Panc1 (cell line): Measurements from ENCODE around the gene ADGRE3. TPM values are rescaled to one million over a fixed set of nuclear protein-coding genes. Genes with fewer than 3 reads are reported as not detected.

Source experiments
- ATAC-seq: fragments of 200-7000 bp; cut with Tn5 transposase; 2 replicates; pipeline ENCODE4 v1.9.1; 2020; ENCODE audit warnings: mild to moderate bottlenecking, moderate library complexity
- BruUV-seq: library from RNA; stranded (reverse); fragments of 400-500 nt; replicated peaks from 2 replicates; lab custom pipeline; 2021; lab: Mats Ljungman, UMichigan
- CTCF ChIA-PET: fragments of 300-600 bp; sonication (Branson Sonifier 250); formaldehyde crosslinking; loops from one replicate; lab custom pipeline; 2022; ENCODE audit warnings: antibody characterized with exemption; lab: Charles Lee
- POLR2A ChIA-PET: fragments of 300-600 bp; sonication (Branson Sonifier 250); formaldehyde crosslinking; loops from one replicate; lab custom pipeline; 2022; ENCODE audit warnings: antibody characterized with exemption; lab: Charles Lee
- DNase-seq: peaks from one replicate; pipeline ENCODE4 v3.0.0-alpha.2; 2010; ENCODE audit warnings: low read depth, low spot score
- H3K27ac ChIP-seq: 2 replicates; pipeline ENCODE4 v1.5.1; 2011; ENCODE audit warnings: mild to moderate bottlenecking, low read length, inconsistent platforms
- H3K27me3 ChIP-seq: fragments of 200-500 bp; sonication (Bioruptor generic); 2 replicates; pipeline ENCODE4 v1.6.0; 2014; ENCODE audit warnings: low read length, inconsistent platforms; ENCODE audit not compliant: control insufficient read depth, insufficient read depth
- H3K36me3 ChIP-seq: fragments of 200-500 bp; sonication (Bioruptor generic); 2 replicates; pipeline ENCODE4 v1.5.1; 2014; ENCODE audit warnings: inconsistent platforms, mild to moderate bottlenecking, low read length, moderate library complexity; ENCODE audit not compliant: control insufficient read depth, insufficient read depth
- H3K4me1 ChIP-seq: 2 replicates; pipeline ENCODE4 v1.5.1; 2011; ENCODE audit warnings: inconsistent platforms, mild to moderate bottlenecking, low read length, moderate library complexity; ENCODE audit not compliant: control insufficient read depth, insufficient read depth
- H3K4me3 ChIP-seq, 2 experiments: 2 replicates each; pipeline ENCODE4 v1.5.1; 2011 to 2012; ENCODE audit warnings: low read depth in 2 of 2, low read length in 2 of 2, mild to moderate bottlenecking in 2 of 2, inconsistent platforms in 1 of 2, moderate library complexity in 1 of 2
- H3K9me3 ChIP-seq: fragments of 200-500 bp; sonication (Bioruptor generic); 2 replicates; pipeline ENCODE4 v1.5.1; 2014; ENCODE audit warnings: low read depth, mild to moderate bottlenecking, inconsistent platforms, low read length, moderate library complexity; ENCODE audit not compliant: control insufficient read depth, insufficient read depth
- POLR2AphosphoS5 ChIP-seq: IDR thresholded peaks from 2 replicates; pipeline ENCODE4 v1.6.1; 2012; ENCODE audit warnings: mild to moderate bottlenecking, low read depth, low read length, moderate library complexity
- SIN3A ChIP-seq: IDR thresholded peaks from 2 replicates; pipeline ENCODE4 v1.6.1; 2012; ENCODE audit warnings: low read depth, mild to moderate bottlenecking, low read length, moderate library complexity, borderline replicate concordance; ENCODE audit not compliant: insufficient read depth
- TCF7L2 ChIP-seq: IDR thresholded peaks from 2 replicates; pipeline ENCODE4 v1.6.1; 2011; ENCODE audit warnings: mild to moderate bottlenecking, low read depth, low read length, inconsistent platforms
- in situ Hi-C: cut with HindIII; loops from 2 replicates; pipeline ENCODE4 v1.10.0; 2016; ENCODE audit warnings: low sequenced_read_pairs, low pct_unique_long_range_greater_than_20kb
- intact Hi-C: fragments of 100-400 bp; cut with micrococcal nuclease; formaldehyde crosslinking; loops from one replicate; pipeline ENCODE4 v1.10.0; 2022; ENCODE audit not compliant: unreplicated experiment
- total RNA-seq: library from RNA; stranded (reverse); gene quantifications from one replicate; pipeline ENCODE4 v1.2.1, GENCODE V29; 2021; ENCODE audit not compliant: unreplicated experiment
- TF ChIP-seq, protein P1 (sequence below): fragments of 450-650 bp; IDR thresholded peaks from 2 replicates; pipeline ENCODE4 v1.5.1; 2017; ENCODE audit warnings: mild to moderate bottlenecking
- TF ChIP-seq, protein P2 (sequence below), 2 experiments: IDR thresholded peaks; 2 replicates each; pipeline ENCODE4 v1.6.1; 2011 to 2012; ENCODE audit warnings: low read depth in 2 of 2, control low read depth in 1 of 2, low read length in 1 of 2, mild to moderate bottlenecking in 1 of 2, moderate library complexity in 1 of 2; ENCODE audit not compliant: insufficient read depth in 1 of 2

Gene ADGRE3
- total RNA-seq, 1 experiment from 2014 or later: not detected

DNA sequence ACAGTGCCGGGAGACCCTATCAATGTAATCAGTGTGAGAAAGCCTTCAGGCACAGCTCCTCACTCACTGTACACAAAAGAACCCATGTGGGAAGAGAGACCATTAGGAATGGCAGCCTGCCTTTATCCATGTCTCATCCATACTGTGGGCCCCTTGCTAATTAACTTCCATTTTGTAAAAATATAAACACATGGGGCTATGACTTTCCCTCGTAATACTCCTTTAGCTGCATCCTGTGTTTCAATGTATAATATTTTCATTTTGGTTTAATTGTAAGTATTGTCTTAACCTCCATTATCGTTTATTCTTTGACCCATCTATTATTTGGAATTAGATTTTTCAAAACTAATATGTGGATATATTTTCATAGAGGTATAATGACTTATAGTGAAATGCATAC lies 44.5 kb upstream of the ADGRE3 start:
- Histone ChIP-seq H3K4me3 (no peak overlapping the region), H3K27me3 (no peaks in the 10 kb centered on the region), H3K9me3 (peaks cover 52% of the 10 kb centered on the region), H3K27ac (no peak overlapping the region), H3K36me3 (no peaks in the 10 kb centered on the region; the same call in 1 of the 2 replicates), H3K4me1 (no peaks in the 10 kb centered on the region)
- in situ Hi-C loops: no loop called here
- DNase-seq (no peak), ATAC-seq (no peak)
- intact Hi-C loops: no loop called here
- POLR2A ChIA-PET: no interaction called here
- CTCF ChIA-PET: no interaction called here
- TF ChIP-seq POLR2AphosphoS5: no peak
- no peak for TF ChIP-seq SIN3A
- TF ChIP-seq, protein P1, sequence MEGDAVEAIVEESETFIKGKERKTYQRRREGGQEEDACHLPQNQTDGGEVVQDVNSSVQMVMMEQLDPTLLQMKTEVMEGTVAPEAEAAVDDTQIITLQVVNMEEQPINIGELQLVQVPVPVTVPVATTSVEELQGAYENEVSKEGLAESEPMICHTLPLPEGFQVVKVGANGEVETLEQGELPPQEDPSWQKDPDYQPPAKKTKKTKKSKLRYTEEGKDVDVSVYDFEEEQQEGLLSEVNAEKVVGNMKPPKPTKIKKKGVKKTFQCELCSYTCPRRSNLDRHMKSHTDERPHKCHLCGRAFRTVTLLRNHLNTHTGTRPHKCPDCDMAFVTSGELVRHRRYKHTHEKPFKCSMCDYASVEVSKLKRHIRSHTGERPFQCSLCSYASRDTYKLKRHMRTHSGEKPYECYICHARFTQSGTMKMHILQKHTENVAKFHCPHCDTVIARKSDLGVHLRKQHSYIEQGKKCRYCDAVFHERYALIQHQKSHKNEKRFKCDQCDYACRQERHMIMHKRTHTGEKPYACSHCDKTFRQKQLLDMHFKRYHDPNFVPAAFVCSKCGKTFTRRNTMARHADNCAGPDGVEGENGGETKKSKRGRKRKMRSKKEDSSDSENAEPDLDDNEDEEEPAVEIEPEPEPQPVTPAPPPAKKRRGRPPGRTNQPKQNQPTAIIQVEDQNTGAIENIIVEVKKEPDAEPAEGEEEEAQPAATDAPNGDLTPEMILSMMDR: no peak
- no peak for TF ChIP-seq TCF7L2
- TF ChIP-seq, protein P2, sequence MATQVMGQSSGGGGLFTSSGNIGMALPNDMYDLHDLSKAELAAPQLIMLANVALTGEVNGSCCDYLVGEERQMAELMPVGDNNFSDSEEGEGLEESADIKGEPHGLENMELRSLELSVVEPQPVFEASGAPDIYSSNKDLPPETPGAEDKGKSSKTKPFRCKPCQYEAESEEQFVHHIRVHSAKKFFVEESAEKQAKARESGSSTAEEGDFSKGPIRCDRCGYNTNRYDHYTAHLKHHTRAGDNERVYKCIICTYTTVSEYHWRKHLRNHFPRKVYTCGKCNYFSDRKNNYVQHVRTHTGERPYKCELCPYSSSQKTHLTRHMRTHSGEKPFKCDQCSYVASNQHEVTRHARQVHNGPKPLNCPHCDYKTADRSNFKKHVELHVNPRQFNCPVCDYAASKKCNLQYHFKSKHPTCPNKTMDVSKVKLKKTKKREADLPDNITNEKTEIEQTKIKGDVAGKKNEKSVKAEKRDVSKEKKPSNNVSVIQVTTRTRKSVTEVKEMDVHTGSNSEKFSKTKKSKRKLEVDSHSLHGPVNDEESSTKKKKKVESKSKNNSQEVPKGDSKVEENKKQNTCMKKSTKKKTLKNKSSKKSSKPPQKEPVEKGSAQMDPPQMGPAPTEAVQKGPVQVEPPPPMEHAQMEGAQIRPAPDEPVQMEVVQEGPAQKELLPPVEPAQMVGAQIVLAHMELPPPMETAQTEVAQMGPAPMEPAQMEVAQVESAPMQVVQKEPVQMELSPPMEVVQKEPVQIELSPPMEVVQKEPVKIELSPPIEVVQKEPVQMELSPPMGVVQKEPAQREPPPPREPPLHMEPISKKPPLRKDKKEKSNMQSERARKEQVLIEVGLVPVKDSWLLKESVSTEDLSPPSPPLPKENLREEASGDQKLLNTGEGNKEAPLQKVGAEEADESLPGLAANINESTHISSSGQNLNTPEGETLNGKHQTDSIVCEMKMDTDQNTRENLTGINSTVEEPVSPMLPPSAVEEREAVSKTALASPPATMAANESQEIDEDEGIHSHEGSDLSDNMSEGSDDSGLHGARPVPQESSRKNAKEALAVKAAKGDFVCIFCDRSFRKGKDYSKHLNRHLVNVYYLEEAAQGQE (IDR thresholded peaks at IDR 0.05; ENCODE audit: insufficient read depth in 1 of 2, low read depth in 2 of 2, low read length in 1 of 2): no peak
- BruUV-seq: no TSS peak

DNA sequence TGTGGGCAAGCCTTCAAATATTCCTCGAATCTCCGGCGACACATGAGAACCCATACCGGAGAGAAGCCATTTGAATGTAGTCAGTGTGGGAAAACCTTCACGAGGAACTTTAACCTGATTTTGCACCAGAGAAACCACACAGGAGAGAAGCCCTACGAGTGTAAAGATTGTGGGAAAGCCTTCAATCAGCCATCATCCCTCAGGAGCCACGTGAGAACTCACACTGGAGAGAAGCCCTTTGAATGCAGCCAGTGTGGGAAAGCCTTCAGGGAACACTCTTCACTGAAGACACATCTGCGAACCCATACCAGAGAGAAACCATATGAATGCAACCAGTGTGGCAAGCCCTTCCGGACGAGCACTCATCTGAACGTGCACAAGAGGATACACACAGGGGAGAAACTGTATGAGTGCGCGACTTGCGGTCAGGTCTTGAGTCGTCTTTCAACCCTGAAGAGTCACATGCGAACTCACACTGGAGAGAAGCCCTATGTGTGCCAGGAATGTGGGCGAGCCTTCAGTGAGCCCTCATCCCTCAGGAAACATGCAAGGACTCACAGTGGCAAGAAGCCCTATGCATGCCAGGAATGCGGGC lies 44.0 kb upstream of the ADGRE3 start:
- no peak for ATAC-seq
- no TSS peak for BruUV-seq

More for the DNA sequence above, 44.0 kb upstream of the ADGRE3 start:
- in situ Hi-C loops (no loop called here), intact Hi-C loops (no loop called here)
- no peak overlapping the region for H3K4me3 ChIP-seq
- POLR2A ChIA-PET: no interaction called here
- H3K4me1 ChIP-seq: no peaks in the 10 kb centered on the region
- no peak overlapping the region for H3K27ac ChIP-seq
- no peak for DNase-seq
- TF ChIP-seq POLR2AphosphoS5 (no peak), TCF7L2 (no peak), SIN3A (no peak)
- TF ChIP-seq, protein P1: no peak
- TF ChIP-seq, protein P2 (IDR thresholded peaks at IDR 0.05; ENCODE audit: insufficient read depth in 1 of 2, low read depth in 2 of 2, low read length in 1 of 2): no peak
- no peaks in the 10 kb centered on the region; the same call in 1 of the 2 replicates for H3K36me3 ChIP-seq
- peaks cover 52% of the 10 kb centered on the region for H3K9me3 ChIP-seq
- CTCF ChIA-PET: no interaction called here
- no peaks in the 10 kb centered on the region for H3K27me3 ChIP-seq
